Epithelial cell of esophagus (primary cell): ENCODE data around the gene LRMDA.
"Not testable (repeated sequence)": the region's sequence is repeated elsewhere in the genome, so short reads cannot be mapped to it uniquely, and the experiment has no call there.

Source experiments
- DNase-seq: peaks from one replicate; pipeline ENCODE4 v3.0.0; 2010; ENCODE audit warnings: low read depth
- H3K4me3 ChIP-seq: 2 replicates; pipeline ENCODE4 v1.5.1; 2011; ENCODE audit warnings: mild to moderate bottlenecking, low read length, control low read depth
- CTCF ChIP-seq: IDR thresholded peaks from 2 replicates; pipeline ENCODE4 v1.5.1; 2011; ENCODE audit warnings: low read depth, mild to moderate bottlenecking, low read length, control low read depth, inconsistent platforms; ENCODE audit not compliant: insufficient read depth; ENCODE audit errors: missing control alignments

The LRMDA gene

GRCh38 chr10:75617485-75618155, 186.2 kb downstream of the LRMDA start:
- no peak overlapping the region for H3K4me3 ChIP-seq
- no peak for TF ChIP-seq CTCF
- DNase-seq, result no peak

GRCh38 chr10:75619635-75620034, 188.2 kb downstream of the LRMDA start:
- no peak for DNase-seq
- no peak overlapping the region for H3K4me3 ChIP-seq
- TF ChIP-seq CTCF, result no peak

- DNase-seq, result no peak
- TF ChIP-seq CTCF, result no peak
Observed at GRCh38 chr10:75620356-75620755, 188.9 kb downstream of the LRMDA start.

GRCh38 chr10:75621003-75621402, 189.6 kb downstream of the LRMDA start:
- not testable (repeated sequence) for H3K4me3 ChIP-seq, DNase-seq

More at GRCh38 chr10:75620356-75620755, 188.9 kb downstream of the LRMDA start:
- no peak overlapping the region for H3K4me3 ChIP-seq

GRCh38 chr10:75622503-75622902, 191.1 kb downstream of the LRMDA start:
- no peak for TF ChIP-seq CTCF
- no peak for DNase-seq
- no peak overlapping the region for H3K4me3 ChIP-seq

GRCh38 chr10:75623310-75624093, 192.1 kb downstream of the LRMDA start:
- no peak overlapping the region for H3K4me3 ChIP-seq
- no peak for TF ChIP-seq CTCF
- no peak for DNase-seq

- no peak for TF ChIP-seq CTCF
- no peak for DNase-seq
- no peak overlapping the region for H3K4me3 ChIP-seq
Observed at GRCh38 chr10:75624638-75625037, 193.2 kb downstream of the LRMDA start.
